Mucosa of descending colon (tissue), 3 donors: ENCODE measurements around the gene RER1. TPM values are rescaled to one million over a fixed set of nuclear protein-coding genes. Genes with fewer than 3 reads are reported as not detected.

Source experiments
- ATAC-seq: fragments of 200-7000 bp; cut with Tn5 transposase; one replicate; pipeline ENCODE4 v1.9.1; 2020; ENCODE audit warnings: mild to moderate bottlenecking, moderate library complexity
- DNase-seq, 3 donors: peaks; one replicate each; pipeline ENCODE4 v3.0.0-alpha.2; 2020
- H3K36me3 ChIP-seq: fragments of 200-600 bp; one replicate; pipeline ENCODE4 v1.8.0; 2021; ENCODE audit warnings: low read depth, mild to moderate bottlenecking
- H3K4me1 ChIP-seq: fragments of 200-600 bp; one replicate; pipeline ENCODE4 v1.8.0; 2021; ENCODE audit warnings: low read depth, mild to moderate bottlenecking
- H3K4me3 ChIP-seq: fragments of 200-600 bp; one replicate; pipeline ENCODE4 v1.8.0; 2021; ENCODE audit warnings: mild to moderate bottlenecking
- H3K9me3 ChIP-seq: fragments of 200-600 bp; one replicate; pipeline ENCODE4 v1.8.0; 2021; ENCODE audit warnings: mild to moderate bottlenecking
- intact Hi-C, 2 donors: fragments of 100-400 bp; cut with DNase I in 1 of 2; cut with micrococcal nuclease in 1 of 2; formaldehyde crosslinking; loops; one replicate each; pipeline versions ENCODE4 v1.11.0 to v1.11.1; 2022; cut with DNase I, micrococcal nuclease
- total RNA-seq, 3 donors: library from RNA; stranded (reverse); fragmentation: NEBNext Ultra II Directional in 2 of 3; extraction: Animal tissue kit (Norgen Biotek cat#: 25700) in 2 of 3; gene quantifications; one replicate each; pipeline versions ENCODE4 v1.2.1 to v1.2.4, GENCODE V29; 2021 to 2023
- TF ChIP-seq, protein P1 (sequence below): fragments of 200-600 bp; IDR thresholded peaks from one replicate; pipeline ENCODE4 v1.8.0; 2022; ENCODE audit warnings: antibody characterized with exemption, mild to moderate bottlenecking
- donor health status: DM: no; HTN: no; CAD: no; lungs with moderate emphysema.
- donor health status: DM: no; HTN: no; CAD: no.
- donor health status: DM: no; HTN: yes; CAD: no.

The RER1 gene
- total RNA-seq, 3 donors from 2014 or later, result 151 to 217 (median 193) TPM

DNA sequence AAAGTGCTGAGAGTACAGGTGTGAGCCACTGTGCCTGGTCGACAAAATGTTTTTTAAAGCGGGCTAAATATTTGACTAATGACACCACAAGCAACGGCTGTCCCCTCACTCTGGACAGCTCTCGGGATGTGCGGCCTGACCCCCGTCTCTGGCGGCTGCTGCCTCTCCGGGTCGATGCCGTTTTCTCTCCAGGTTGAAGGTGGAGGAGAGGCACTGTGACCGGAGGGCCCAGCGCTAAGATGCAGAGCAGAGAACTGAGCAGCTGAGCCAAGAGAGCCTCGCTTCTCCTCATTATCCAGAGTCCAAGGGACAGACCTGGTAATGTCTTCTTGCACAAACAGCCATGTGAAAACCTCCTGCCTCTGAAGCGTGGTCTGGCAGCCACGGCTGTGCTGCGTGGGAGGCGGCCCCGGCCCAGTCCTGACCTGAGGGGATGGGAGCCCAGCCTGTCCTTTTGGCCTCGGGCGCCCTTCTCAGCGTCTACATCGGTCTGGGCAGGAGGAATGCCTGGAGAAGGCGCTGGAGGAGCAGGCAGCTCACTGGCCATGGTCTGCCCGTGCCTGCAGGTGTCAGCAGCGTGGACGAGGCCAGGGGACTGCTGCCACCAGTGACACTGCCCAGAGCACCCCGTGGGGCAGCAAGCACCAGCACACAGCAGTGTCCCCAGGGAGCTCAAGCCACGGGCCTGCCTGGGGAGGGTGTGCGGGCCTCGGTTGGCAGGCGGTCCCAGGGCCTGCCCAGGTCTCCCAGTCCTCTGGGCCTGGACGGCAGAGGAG, 10.6 kb upstream of the RER1 start:
- Histone ChIP-seq H3K4me1 (no peaks in the 10 kb centered on the region), H3K9me3 (no peaks in the 10 kb centered on the region), H3K4me3 (no peak overlapping the region), H3K36me3 (no peaks in the 10 kb centered on the region)
- intact Hi-C loops, result no loop called here
- DNase-seq, result peak in 2 of 3 donors; percentile 26 to 52
- ATAC-seq, result no peak
- TF ChIP-seq, protein P1, sequence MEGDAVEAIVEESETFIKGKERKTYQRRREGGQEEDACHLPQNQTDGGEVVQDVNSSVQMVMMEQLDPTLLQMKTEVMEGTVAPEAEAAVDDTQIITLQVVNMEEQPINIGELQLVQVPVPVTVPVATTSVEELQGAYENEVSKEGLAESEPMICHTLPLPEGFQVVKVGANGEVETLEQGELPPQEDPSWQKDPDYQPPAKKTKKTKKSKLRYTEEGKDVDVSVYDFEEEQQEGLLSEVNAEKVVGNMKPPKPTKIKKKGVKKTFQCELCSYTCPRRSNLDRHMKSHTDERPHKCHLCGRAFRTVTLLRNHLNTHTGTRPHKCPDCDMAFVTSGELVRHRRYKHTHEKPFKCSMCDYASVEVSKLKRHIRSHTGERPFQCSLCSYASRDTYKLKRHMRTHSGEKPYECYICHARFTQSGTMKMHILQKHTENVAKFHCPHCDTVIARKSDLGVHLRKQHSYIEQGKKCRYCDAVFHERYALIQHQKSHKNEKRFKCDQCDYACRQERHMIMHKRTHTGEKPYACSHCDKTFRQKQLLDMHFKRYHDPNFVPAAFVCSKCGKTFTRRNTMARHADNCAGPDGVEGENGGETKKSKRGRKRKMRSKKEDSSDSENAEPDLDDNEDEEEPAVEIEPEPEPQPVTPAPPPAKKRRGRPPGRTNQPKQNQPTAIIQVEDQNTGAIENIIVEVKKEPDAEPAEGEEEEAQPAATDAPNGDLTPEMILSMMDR, result no peak

DNA sequence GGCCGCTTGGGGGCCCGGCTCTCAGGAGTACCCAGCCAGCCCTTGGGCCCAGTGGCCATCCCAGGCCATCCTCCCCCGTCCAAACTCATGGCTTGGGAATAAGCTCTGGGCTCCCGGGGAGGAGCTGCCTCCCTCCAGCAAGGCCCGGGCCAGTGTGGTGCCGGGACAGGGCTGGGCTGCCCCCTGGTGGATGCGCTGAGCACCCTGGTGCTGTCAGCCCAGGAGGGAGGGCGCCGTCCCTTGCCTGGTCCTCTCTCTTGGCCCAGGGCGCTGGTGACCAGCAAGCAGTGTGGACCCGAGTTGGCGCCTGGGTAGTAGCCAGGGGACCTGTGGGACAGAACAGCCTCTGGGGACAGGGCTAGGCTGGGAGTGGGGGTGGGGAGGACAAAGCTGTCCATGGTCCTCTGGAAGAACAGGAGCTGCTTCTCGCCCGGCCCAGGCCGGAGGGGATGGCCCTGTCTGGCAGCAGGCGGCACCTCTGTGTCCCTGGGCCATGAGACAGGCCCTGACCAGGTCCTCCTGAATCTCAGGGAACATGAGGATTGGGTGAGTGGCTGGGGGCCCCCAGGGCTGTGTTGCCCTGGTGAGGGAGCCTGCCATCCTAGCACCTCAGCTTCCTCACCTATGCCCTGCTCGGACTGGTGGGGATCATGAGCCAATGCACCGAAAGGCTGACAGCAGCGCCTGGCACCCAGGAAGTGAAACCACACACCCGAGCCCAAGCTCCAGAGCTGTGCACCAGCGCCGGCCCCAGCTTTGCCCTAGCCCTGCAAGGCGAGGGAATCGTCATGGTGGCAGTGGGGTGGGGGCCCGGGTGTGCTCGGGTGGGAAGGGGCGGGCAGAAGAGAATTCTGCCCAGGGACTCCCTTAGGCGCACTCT, 9.7 kb upstream of the RER1 start:
- H3K4me3 ChIP-seq, result no peak overlapping the region
- intact Hi-C loops, result no loop called here
- ATAC-seq (peak; percentile 93), DNase-seq (peak; percentile 77 to 89 (median 81))
- TF ChIP-seq, protein P1, result peak; percentile 77
- H3K36me3 ChIP-seq, result no peaks in the 10 kb centered on the region
- H3K9me3 ChIP-seq, result no peaks in the 10 kb centered on the region
- no peaks in the 10 kb centered on the region for H3K4me1 ChIP-seq

DNA sequence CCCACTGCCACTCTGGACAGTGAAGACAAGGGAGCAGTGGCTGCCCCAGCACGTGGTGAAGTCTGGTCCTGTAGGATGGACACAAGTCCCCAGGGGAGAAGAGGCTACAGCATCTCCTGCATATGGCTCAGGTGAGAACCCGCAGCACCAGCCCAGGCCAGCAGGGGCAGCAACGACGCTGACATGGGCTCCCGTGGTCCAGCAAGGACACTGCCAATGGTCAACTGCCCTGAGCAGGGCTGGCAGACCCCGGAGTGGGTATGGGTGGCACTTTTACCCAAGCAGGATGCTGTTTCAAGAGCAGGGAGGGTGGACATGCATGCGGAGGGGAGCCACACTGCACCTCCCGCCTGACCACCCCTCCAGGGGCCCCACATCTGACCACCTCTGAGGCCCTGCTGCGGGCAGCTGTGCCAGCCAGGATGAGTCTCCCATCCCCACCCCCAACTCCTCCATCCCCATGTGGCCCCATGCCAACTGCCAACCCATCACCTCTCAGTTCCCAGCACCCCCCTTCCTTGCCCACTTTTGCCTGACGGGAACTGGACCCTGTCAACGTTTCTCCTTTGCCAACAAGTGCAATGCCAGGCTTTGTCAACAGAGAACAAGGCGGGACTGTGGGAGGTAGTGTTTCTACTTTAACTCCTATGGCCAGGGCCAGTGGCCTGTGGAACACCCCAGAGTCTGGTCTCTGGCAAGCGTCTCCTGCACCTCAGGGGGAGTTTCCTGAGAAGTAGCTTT, 8.8 kb upstream of the RER1 start:
- DNase-seq (peak; percentile 57 to 64 (median 62)), ATAC-seq (peak; percentile 64)
- Histone ChIP-seq H3K4me1 (no peaks in the 10 kb centered on the region), H3K9me3 (no peaks in the 10 kb centered on the region), H3K4me3 (no peak overlapping the region), H3K36me3 (no peaks in the 10 kb centered on the region)
- intact Hi-C loops, result no loop called here
- TF ChIP-seq, protein P1, result no peak

DNA sequence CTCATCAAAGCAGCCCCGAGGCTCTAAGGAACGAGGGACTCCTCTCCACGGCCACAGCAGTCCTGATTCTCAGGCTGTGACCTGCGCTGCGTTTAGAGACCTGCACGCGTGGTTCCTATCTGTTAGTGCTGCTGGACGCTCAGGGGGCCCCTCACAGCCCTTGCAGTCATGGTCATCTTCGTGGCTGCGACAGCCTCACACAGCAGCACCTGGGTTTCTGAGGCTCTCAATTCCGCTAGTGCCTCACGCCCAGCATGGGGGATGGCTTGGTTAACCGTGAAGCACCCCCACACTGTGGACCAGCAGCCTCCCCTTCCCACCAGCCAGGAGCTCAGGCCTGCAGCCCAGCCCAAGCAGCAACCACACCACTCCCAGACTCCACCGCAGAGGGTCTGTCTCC, 8.1 kb upstream of the RER1 start:
- H3K36me3 ChIP-seq, result no peaks in the 10 kb centered on the region
- TF ChIP-seq, protein P1, result no peak
- H3K9me3 ChIP-seq, result no peaks in the 10 kb centered on the region
- H3K4me3 ChIP-seq, result no peak overlapping the region
- no peaks in the 10 kb centered on the region for H3K4me1 ChIP-seq
- peak in 2 of 3 donors; percentile 15 to 44 for DNase-seq
- ATAC-seq, result no peak
- intact Hi-C loops, result no loop called here

DNA sequence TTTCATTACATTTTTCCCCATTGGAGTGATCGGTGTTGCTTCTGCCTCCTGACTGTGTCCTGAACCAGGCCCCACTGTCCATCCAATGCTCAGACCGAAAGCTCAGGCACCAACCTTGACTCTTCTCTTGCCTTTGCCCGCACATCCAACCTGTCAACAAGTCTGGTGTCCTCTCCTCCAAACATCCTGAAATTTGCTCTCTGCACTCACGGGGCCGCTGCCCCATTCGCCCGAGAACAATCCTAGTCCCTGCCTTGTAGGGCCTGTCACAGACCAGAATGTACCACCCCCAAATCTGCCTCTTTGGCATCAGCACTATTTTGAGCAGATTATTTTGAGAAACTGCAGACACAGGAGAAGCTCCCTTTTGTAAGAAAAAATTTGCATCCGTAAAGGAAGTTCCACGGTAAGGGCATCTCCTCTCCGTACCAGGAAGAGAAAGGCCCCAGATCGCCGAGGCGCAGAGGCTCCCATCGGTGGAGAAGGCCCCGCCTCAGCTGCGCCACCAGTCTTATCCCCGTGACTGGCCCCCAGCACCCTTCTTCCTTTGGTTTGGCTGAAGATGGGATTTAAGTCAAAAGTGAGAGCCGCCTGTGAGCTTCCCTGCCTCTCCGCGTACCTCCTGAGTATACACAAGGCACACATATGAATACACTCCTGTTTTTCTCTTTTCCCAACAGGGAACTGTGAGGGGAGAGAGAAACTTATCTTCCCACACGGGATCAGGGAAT, 7.3 kb upstream of the RER1 start:
- TF ChIP-seq, protein P1, result no peak
- intact Hi-C loops, result no loop called here
- Histone ChIP-seq H3K36me3 (no peaks in the 10 kb centered on the region), H3K4me3 (no peak overlapping the region), H3K9me3 (no peaks in the 10 kb centered on the region), H3K4me1 (no peaks in the 10 kb centered on the region)
- ATAC-seq (no peak), DNase-seq (peak in 2 of 3 donors; percentile 10 to 26)
